GM12801 (cell line): ENCODE results near the gene BORCS8.

Experiments used
- CTCF ChIP-seq: IDR thresholded peaks from one replicate; pipeline ENCODE4 v1.5.1; 2011; ENCODE audit warnings: control low read depth; ENCODE audit not compliant: insufficient read length; ENCODE audit errors: extremely low read depth

Gene BORCS8

GRCh38 chr19:19223636-19224035, 31.7 kb upstream of the BORCS8 start:
- no peak for TF ChIP-seq CTCF

- no peak for TF ChIP-seq CTCF
These were observed 31.1 kb upstream of the BORCS8 start for GRCh38 chr19:19223060-19223459.

- no peak for TF ChIP-seq CTCF
These were observed 27.0 kb upstream of the BORCS8 start for GRCh38 chr19:19218911-19219310.

- no peak for TF ChIP-seq CTCF
These were observed 25.1 kb upstream of the BORCS8 start for GRCh38 chr19:19217099-19217498.

GRCh38 chr19:19215792-19216191, 23.8 kb upstream of the BORCS8 start:
- no peak for TF ChIP-seq CTCF

- no peak for TF ChIP-seq CTCF
These were observed 22.9 kb upstream of the BORCS8 start for GRCh38 chr19:19214892-19215291.

GRCh38 chr19:19214159-19214490, 22.2 kb upstream of the BORCS8 start:
- no peak for TF ChIP-seq CTCF
